22Rv1 (cell line): ENCODE results near the gene IFNLR1.

Source experiments
- ZFX ChIP-seq: fragments of 450-650 bp; IDR thresholded peaks from 2 replicates; pipeline ENCODE4 v1.6.1; 2017; ENCODE audit warnings: antibody characterized with exemption, borderline replicate concordance
- TF ChIP-seq, protein P1 (sequence below): fragments of 450-650 bp; IDR thresholded peaks from 2 replicates; pipeline ENCODE4 v1.5.1; 2017; ENCODE audit warnings: mild to moderate bottlenecking

DNA sequence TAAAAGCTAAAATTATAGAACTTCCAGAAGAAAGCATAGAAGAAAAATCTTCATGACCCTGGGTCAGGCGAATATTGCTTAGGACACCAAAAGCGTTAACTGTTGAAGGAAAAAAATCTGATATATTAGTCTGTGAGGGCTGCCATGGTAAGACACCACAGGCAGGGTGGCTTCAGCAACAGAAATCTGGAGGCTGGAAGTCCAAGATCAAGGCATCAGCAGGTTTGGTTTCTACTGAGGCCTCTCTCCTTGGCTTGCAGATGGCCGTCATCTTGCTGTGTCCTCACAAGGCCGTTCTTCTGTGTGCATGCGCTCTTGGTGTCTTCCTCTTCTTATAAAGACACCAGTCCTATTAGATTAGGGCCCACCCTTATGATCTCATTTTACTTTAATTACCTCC lies 14.5 kb downstream of the IFNLR1 start:
- TF ChIP-seq, protein P1, sequence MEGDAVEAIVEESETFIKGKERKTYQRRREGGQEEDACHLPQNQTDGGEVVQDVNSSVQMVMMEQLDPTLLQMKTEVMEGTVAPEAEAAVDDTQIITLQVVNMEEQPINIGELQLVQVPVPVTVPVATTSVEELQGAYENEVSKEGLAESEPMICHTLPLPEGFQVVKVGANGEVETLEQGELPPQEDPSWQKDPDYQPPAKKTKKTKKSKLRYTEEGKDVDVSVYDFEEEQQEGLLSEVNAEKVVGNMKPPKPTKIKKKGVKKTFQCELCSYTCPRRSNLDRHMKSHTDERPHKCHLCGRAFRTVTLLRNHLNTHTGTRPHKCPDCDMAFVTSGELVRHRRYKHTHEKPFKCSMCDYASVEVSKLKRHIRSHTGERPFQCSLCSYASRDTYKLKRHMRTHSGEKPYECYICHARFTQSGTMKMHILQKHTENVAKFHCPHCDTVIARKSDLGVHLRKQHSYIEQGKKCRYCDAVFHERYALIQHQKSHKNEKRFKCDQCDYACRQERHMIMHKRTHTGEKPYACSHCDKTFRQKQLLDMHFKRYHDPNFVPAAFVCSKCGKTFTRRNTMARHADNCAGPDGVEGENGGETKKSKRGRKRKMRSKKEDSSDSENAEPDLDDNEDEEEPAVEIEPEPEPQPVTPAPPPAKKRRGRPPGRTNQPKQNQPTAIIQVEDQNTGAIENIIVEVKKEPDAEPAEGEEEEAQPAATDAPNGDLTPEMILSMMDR = no peak
- TF ChIP-seq ZFX = no peak
